22Rv1 (cell line): ENCODE measurements around the gene CDK2AP2.

ENCODE experiments used
- ZFX ChIP-seq: fragments of 450-650 bp; IDR thresholded peaks from 2 replicates; pipeline ENCODE4 v1.6.1; 2017; ENCODE audit warnings: antibody characterized with exemption, borderline replicate concordance
- TF ChIP-seq, protein P1 (sequence below): fragments of 450-650 bp; IDR thresholded peaks from 2 replicates; pipeline ENCODE4 v1.5.1; 2017; ENCODE audit warnings: mild to moderate bottlenecking

DNA sequence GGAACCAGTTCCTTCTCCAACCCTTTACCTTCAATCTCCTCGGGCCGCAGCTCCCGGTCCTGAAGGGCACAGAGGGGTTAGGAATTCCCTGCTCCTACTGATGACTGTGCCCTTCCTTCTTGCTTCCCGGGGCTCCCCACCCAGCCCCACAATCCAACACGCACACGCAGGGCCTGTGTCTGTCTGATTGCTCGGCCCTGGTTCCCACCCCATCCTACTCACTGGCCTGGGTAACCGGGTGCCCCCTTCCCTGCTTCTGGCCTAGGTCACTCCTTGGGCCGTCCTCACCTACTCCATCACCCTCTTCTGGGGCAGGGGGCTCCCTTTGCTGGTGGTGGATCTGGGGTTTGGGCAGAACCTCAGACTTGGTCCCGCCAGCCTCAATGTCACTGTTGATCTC is 14.0 kb upstream of the CDK2AP2 start:
- TF ChIP-seq, protein P1, sequence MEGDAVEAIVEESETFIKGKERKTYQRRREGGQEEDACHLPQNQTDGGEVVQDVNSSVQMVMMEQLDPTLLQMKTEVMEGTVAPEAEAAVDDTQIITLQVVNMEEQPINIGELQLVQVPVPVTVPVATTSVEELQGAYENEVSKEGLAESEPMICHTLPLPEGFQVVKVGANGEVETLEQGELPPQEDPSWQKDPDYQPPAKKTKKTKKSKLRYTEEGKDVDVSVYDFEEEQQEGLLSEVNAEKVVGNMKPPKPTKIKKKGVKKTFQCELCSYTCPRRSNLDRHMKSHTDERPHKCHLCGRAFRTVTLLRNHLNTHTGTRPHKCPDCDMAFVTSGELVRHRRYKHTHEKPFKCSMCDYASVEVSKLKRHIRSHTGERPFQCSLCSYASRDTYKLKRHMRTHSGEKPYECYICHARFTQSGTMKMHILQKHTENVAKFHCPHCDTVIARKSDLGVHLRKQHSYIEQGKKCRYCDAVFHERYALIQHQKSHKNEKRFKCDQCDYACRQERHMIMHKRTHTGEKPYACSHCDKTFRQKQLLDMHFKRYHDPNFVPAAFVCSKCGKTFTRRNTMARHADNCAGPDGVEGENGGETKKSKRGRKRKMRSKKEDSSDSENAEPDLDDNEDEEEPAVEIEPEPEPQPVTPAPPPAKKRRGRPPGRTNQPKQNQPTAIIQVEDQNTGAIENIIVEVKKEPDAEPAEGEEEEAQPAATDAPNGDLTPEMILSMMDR, result no peak
- no peak for TF ChIP-seq ZFX
